K562 (cell line): ENCODE measurements around the gene GDAP2. TPM values are rescaled to one million over a fixed set of nuclear protein-coding genes. Genes with fewer than 3 reads are reported as not detected.
A peak's percentile ranks its signal among the peaks of the same experiment; 100 is the strongest.

Experiments used
- AFF1 ChIP-seq, 2 experiments: fragments of 450-650 bp; IDR thresholded peaks; 2 replicates each; pipeline ENCODE4 v1.6.1; 2018; ENCODE audit warnings: mild to moderate bottlenecking in 2 of 2, low read depth in 1 of 2; ENCODE audit not compliant: partially characterized antibody in 2 of 2
- CBFA2T2 ChIP-seq: fragments of 450-650 bp; conservative IDR thresholded peaks from 2 replicates; pipeline ENCODE4 v1.6.1; 2017; ENCODE audit warnings: mild to moderate bottlenecking
- CHD2 ChIP-seq: IDR thresholded peaks from 2 replicates; pipeline ENCODE4 v1.6.1; 2011; ENCODE audit warnings: low read depth, low read length
- EGR1 ChIP-seq: fragments of 450-650 bp; conservative IDR thresholded peaks from 2 replicates; pipeline ENCODE4 v1.6.1; 2017; ENCODE audit warnings: mild to moderate bottlenecking
- ELF1 ChIP-seq: fragments of 200-800 bp; sonication (Bioruptor generic); IDR thresholded peaks from 2 replicates; pipeline ENCODE4 v1.6.1; 2016; ENCODE audit warnings: missing genetic modification characterization, missing compliant biosample characterization
- FOS ChIP-seq: IDR thresholded peaks from 3 replicates; pipeline ENCODE4 v1.6.1; 2011; ENCODE audit not compliant: insufficient read length; ENCODE audit errors: extremely low read depth
- HNRNPLL ChIP-seq: fragments of 200-400 bp; formaldehyde crosslinking; IDR thresholded peaks from 2 replicates; pipeline ENCODE4 v1.6.1; 2017; ENCODE audit warnings: low read length, low read depth, mild to moderate bottlenecking; ENCODE audit not compliant: poor library complexity, severe bottlenecking
- MEF2A ChIP-seq: IDR thresholded peaks from 2 replicates; pipeline ENCODE4 v1.6.1; 2011; ENCODE audit warnings: low read depth, mild to moderate bottlenecking, low read length, moderate library complexity; ENCODE audit not compliant: control insufficient read depth
- NFIC ChIP-seq: fragments of 450-650 bp; IDR thresholded peaks from 2 replicates; pipeline ENCODE4 v1.6.1; 2017; ENCODE audit warnings: mild to moderate bottlenecking, inconsistent platforms
- SFPQ ChIP-seq: fragments of 200-400 bp; formaldehyde crosslinking; IDR thresholded peaks from 2 replicates; pipeline ENCODE4 v1.6.1; 2017; ENCODE audit warnings: mild to moderate bottlenecking, low read depth, low read length, moderate library complexity
- SMAD1 ChIP-seq: fragments of 150-350 bp; IDR thresholded peaks from 2 replicates; pipeline ENCODE4 v1.6.1; 2014; ENCODE audit warnings: low read length, low read depth; ENCODE audit not compliant: partially characterized antibody
- ZNF140 ChIP-seq: fragments of 250-450 bp; sonication (Bioruptor Pico); IDR thresholded peaks from 2 replicates; pipeline ENCODE4 v1.8.0; 2021; ENCODE audit warnings: moderate library complexity, mild to moderate bottlenecking, inconsistent platforms
- ZNF184 ChIP-seq: sonication (generic); formaldehyde crosslinking; IDR thresholded peaks from 2 replicates; pipeline ENCODE4 v1.5.0; 2020; ENCODE audit warnings: missing genetic modification reagents
- ZNF212 ChIP-seq: fragments of 450-650 bp; formaldehyde crosslinking; IDR thresholded peaks from 2 replicates; pipeline ENCODE4 v1.4.0; 2020; ENCODE audit warnings: mild to moderate bottlenecking
- ZNF583 ChIP-seq: fragments of 250-450 bp; sonication (Bioruptor Pico); IDR thresholded peaks from 2 replicates; pipeline ENCODE4 v1.4.0; 2020
- ZNF699 ChIP-seq: fragments of 250-450 bp; sonication (Bioruptor Pico); IDR thresholded peaks from 2 replicates; pipeline ENCODE4 v1.8.0; 2021; ENCODE audit warnings: mild to moderate bottlenecking, moderate library complexity; ENCODE audit not compliant: insufficient replicate concordance
- ZNF778 ChIP-seq: fragments of 450-650 bp; formaldehyde crosslinking; IDR thresholded peaks from 2 replicates; pipeline ENCODE4 v1.4.0; 2020; ENCODE audit warnings: mild to moderate bottlenecking, moderate library complexity
- polyA plus RNA-seq, 8 experiments: library from polyadenylated mRNA; depleted of rRNA in 4 of 8; stranded (reverse) in 5 of 8; unstranded in 3 of 8; fragments of >200 nt; fragmentation: Nextera tagmentation in 2 of 8; fragmentation: Illumina TruSeq in 1 of 8; extraction: Ambion mirVana in 2 of 8; extraction: Trizol in 1 of 8; gene quantifications; 2 replicates each; pipeline versions ENCODE4 v1.2.1 to v1.2.3, GENCODE V29; 2011 to 2014; ENCODE audit warnings: inconsistent platforms in 1 of 8, missing spikeins in 1 of 8
- total RNA-seq, 7 experiments: library from RNA; depleted of rRNA in 6 of 7; stranded (reverse); fragments of >200 nt in 6 of 7; fragmentation: Illumina TruSeq in 2 of 7; extraction: Trizol in 2 of 7; gene quantifications; 2 replicates each; pipeline versions ENCODE4 v1.2.1 to v1.2.3, GENCODE V29; 2011 to 2021; ENCODE audit warnings: low replicate concordance in 1 of 7
- TF ChIP-seq, protein P1 (sequence below): fragments of 450-650 bp; IDR thresholded peaks from 2 replicates; pipeline ENCODE4 v1.6.1; 2018; ENCODE audit not compliant: partially characterized antibody

The GDAP2 gene
- total and polyA plus RNA-seq, 9 of the 15 experiments (the other 6 are each of a cell fraction or from before 2014, with no cell fraction given) = 4.1 to 23.1 (median 13.2) TPM

DNA sequence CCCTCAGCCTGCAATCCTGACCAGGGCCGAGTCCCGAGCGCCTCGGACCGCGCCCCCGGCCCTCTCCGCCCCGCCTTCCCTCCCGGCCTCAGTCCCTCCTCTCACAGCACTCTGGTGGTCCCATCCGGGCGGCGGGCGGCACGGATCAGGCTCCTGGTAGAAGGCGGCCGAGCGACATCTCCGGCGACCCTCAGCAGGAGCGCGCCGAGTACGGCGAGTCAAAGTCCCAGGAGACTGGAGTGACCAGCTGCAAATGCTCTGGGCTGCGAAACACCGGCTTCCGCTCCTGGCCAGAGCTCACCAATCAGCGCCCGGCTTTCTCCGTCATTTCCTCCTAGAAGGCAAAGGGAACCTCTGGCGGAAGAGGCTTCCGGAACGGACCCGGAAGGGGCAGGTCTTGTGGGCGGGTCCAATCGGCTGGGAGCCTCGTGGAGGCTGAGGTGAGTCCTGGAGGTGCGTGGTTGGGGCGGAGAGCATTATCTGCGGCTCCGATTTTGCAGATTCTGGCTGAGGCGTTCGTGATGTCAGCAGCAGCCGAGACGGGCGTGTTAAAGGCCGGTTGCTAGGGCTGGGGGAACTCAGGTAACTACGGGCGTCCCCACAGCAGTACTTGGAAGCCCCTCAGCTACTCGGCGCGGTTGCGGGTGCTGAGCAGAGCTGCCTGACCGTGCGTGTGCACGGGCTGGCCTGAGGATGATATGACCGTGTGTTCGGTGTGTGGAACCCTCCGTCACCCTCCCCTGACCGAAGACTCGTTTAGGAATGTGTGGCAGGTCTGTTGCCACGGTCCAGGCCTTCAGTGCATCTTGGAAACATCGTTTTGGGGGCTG is at the start of gene GDAP2, which contains the start of gene WDR3 (continued):
- no peak for TF ChIP-seq ZNF583 (CRISPR knock-in tag)
- peak; percentile 60 for TF ChIP-seq HNRNPLL
- no peak for TF ChIP-seq SMAD1
- no peak for TF ChIP-seq CBFA2T2
- TF ChIP-seq, protein P1, sequence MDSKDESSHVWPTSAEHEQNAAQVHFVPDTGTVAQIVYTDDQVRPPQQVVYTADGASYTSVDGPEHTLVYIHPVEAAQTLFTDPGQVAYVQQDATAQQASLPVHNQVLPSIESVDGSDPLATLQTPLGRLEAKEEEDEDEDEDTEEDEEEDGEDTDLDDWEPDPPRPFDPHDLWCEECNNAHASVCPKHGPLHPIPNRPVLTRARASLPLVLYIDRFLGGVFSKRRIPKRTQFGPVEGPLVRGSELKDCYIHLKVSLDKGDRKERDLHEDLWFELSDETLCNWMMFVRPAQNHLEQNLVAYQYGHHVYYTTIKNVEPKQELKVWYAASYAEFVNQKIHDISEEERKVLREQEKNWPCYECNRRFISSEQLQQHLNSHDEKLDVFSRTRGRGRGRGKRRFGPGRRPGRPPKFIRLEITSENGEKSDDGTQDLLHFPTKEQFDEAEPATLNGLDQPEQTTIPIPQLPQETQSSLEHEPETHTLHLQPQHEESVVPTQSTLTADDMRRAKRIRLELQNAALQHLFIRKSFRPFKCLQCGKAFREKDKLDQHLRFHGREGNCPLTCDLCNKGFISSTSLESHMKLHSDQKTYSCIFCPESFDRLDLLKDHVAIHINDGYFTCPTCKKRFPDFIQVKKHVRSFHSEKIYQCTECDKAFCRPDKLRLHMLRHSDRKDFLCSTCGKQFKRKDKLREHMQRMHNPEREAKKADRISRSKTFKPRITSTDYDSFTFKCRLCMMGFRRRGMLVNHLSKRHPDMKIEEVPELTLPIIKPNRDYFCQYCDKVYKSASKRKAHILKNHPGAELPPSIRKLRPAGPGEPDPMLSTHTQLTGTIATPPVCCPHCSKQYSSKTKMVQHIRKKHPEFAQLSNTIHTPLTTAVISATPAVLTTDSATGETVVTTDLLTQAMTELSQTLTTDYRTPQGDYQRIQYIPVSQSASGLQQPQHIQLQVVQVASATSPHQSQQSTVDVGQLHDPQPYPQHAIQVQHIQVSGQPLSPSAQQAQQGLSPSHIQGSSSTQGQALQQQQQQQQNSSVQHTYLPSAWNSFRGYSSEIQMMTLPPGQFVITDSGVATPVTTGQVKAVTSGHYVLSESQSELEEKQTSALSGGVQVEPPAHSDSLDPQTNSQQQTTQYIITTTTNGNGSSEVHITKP = peak; percentile 93
- TF ChIP-seq SFPQ = no peak
- TF ChIP-seq ELF1 = peak; percentile 97
- TF ChIP-seq FOS = peak; percentile 57
- TF ChIP-seq EGR1 = no peak
- no peak for TF ChIP-seq ZNF212 (CRISPR knock-in tag)
- no peak for TF ChIP-seq ZNF778
- TF ChIP-seq NFIC = no peak
- no peak for TF ChIP-seq AFF1 (IDR thresholded peaks at IDR 0.05; ENCODE audit: low read depth in 1 of 2, partially characterized antibody in 2 of 2)
- no peak for TF ChIP-seq ZNF184 (CRISPR knock-in tag)
- TF ChIP-seq MEF2A = no peak
- no peak for TF ChIP-seq ZNF699 (CRISPR knock-in tag)
- TF ChIP-seq CHD2 = no peak
- no peak for TF ChIP-seq ZNF140 (CRISPR knock-in tag)
